RWPE1 (cell line): Measurements from ENCODE around the gene ZDHHC3.

ENCODE experiments used
- CTCF ChIA-PET: fragments of 350-600 bp; sonication (Branson Sonifier 250); formaldehyde crosslinking; extraction: SDS; loops from one replicate; lab custom pipeline; 2021; lab: Yijun Ruan, JAX
- POLR2A ChIA-PET: fragments of 400-600 bp; formaldehyde crosslinking; extraction: SDS; loops from one replicate; lab custom pipeline; 2020; ENCODE audit warnings: antibody characterized with exemption; ENCODE audit not compliant: low non-redundant PET; lab: Yijun Ruan, JAX
- DNase-seq: peaks from one replicate; pipeline ENCODE4 v3.0.0; 2012; ENCODE audit warnings: low spot score
- H3K27ac ChIP-seq: fragments of 450-650 bp; 2 replicates; pipeline ENCODE4 v1.5.1; 2017
- TF ChIP-seq, protein P1 (sequence below): fragments of 450-650 bp; conservative IDR thresholded peaks from 2 replicates; pipeline ENCODE4 v1.5.1; 2017; ENCODE audit warnings: low read depth, mild to moderate bottlenecking

Gene ZDHHC3

GRCh38 chr3:44929782-44930181, 46.2 kb downstream of the ZDHHC3 start:
- ChIA-PET CTCF (no interaction called here), POLR2A (no interaction called here)
- H3K27ac ChIP-seq: no peak overlapping the region
- TF ChIP-seq, protein P1, sequence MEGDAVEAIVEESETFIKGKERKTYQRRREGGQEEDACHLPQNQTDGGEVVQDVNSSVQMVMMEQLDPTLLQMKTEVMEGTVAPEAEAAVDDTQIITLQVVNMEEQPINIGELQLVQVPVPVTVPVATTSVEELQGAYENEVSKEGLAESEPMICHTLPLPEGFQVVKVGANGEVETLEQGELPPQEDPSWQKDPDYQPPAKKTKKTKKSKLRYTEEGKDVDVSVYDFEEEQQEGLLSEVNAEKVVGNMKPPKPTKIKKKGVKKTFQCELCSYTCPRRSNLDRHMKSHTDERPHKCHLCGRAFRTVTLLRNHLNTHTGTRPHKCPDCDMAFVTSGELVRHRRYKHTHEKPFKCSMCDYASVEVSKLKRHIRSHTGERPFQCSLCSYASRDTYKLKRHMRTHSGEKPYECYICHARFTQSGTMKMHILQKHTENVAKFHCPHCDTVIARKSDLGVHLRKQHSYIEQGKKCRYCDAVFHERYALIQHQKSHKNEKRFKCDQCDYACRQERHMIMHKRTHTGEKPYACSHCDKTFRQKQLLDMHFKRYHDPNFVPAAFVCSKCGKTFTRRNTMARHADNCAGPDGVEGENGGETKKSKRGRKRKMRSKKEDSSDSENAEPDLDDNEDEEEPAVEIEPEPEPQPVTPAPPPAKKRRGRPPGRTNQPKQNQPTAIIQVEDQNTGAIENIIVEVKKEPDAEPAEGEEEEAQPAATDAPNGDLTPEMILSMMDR: no peak
- no peak for DNase-seq

DNA sequence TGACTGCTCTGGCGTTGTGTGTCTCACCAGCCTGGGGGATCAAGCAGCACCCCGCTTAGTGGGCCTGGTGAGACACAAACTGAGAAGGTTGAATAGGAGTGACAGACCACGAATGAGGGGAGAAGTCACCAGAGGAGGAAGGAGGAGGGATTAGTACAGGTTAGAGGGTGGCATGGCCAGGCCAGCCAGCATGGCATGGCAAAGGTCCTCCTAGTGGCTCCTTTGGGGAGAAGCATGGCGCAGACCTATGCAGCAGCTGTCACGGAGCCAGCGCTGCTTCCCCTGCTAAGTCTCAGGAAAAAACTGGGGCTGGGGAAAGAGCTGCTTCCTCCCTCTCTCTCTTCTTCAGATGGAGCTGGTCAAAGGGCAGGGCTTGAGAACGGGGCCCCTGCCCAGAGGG, 48.6 kb downstream of the ZDHHC3 start:
- POLR2A ChIA-PET: no interaction called here

GRCh38 chr3:44926921-44927320, 49.1 kb downstream of the ZDHHC3 start:
- no peak for DNase-seq
- H3K27ac ChIP-seq: no peak overlapping the region; the same call in 1 of the 2 replicates
- POLR2A ChIA-PET: no interaction called here
- CTCF ChIA-PET: no interaction called here
- TF ChIP-seq, protein P1: no peak

More for the DNA sequence above, 48.6 kb downstream of the ZDHHC3 start:
- TF ChIP-seq, protein P1: no peak
- DNase-seq: no peak
- CTCF ChIA-PET: interaction anchor here (0.6 kb wide), 1 partner anchor 104 kb away, joined by 3 read pairs; no protein-coding TSS in a partner anchor
- peak overlapping the region; percentile 5; the same call in 1 of the 2 replicates for H3K27ac ChIP-seq

DNA sequence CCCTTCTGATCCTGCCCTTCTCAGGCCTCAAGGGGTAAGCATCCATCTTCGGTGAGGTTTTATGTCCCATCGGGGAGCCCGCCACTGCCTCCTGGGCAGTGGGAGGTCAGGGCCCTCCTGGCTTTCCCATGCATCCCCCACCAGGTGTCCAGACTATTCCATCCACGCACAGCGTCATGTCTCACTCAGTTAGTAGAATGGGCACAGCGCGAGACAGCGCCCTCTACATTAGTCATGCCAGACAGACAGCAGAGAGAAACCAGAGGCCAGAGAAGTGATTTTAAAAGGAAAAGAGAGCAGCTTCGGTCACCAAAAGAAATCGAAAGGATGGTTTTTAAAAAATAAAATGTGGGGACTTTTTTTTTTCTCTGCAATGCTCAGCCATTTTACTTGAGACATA, 49.8 kb downstream of the ZDHHC3 start:
- TF ChIP-seq, protein P1: no peak
- CTCF ChIA-PET: no interaction called here

DNA sequence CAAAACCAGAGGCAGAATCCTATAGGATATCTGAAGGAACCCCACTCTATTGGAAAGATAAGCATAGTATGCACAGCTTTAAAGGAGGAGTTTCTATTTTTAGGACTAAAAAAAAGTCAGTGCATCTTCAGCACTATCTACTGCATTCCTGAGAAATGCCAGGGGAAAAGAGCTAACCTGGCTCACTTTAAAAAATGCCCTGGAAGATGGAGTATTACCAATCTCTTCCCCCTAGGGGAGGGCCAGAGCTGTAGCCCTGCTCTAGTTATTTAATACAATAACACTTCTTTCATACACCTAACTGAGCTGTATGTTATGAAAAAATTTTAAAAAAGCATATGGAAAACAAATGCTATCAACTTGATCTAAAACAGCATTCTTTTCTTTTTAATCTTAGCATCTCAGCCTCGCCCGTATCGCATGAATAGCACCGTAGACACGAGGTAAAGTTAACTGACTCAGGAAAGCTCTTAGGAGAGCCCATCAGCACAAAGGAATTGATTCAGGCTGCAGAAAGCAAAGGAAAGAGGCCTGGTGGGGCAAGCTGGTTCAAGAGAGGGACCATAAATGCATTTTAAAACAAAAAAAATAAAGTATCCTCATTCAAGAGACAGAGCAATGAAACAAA, 51.4 kb downstream of the ZDHHC3 start:
- ChIA-PET POLR2A (no interaction called here), CTCF (no interaction called here)
- TF ChIP-seq, protein P1: no peak
- no peak overlapping the region for H3K27ac ChIP-seq
- DNase-seq: no peak

More for the DNA sequence above, 49.8 kb downstream of the ZDHHC3 start:
- no peak for DNase-seq
- POLR2A ChIA-PET: no interaction called here
- no peak overlapping the region for H3K27ac ChIP-seq

DNA sequence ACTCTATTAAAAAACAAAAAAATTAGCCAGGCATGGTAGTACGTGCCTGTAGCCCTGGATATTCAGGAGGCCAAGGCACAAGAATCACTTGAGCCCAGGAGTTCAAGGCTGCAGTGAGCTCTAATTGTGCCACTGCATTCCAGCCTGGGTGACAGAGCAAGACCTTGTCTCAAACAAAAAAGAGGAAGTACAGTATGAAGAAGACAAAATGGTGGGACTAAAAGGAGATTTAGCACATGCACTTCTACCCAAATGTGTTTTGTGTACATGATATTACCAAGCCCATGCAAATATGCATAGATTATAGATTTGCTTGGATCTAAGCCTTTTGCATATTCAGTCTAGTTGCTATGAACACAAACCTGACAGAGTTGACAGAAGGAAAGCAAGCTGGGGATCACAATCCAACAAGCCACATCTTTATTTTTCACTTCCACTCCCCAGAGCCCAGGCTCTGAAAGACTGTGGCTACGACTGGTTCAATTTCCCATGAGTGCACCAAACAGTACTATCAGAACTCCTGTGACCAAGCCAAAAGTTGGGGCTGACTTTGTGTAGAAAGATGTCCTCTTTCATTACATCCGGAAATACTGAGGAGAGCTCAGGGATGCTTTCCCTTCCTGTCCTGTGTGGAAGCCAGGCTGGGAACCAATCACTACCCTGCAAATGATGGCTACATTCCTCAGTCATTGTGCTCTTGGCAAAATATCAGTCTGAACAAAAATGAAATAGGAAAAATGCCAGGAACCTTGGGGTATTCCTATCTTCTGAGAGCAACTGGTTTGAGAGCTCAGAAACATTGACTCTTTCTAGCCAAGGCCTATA, 52.1 kb downstream of the ZDHHC3 start:
- ChIA-PET CTCF (no interaction called here), POLR2A (no interaction called here)
- DNase-seq: no peak
- H3K27ac ChIP-seq: no peak overlapping the region
- TF ChIP-seq, protein P1: no peak
